Measurements from ENCODE around the gene CFAP61. TPM values are rescaled to one million over a fixed set of nuclear protein-coding genes. Genes with fewer than 3 reads are reported as not detected.

CFAP61 gene
- total and polyA plus RNA-seq, 7 donors, result 8.3 to 59.4 (median 24.5) TPM

- H3K9me3 ChIP-seq, result no peaks in the 10 kb centered on the region
- no peak overlapping the region for H3K27ac ChIP-seq
- no peaks in the 10 kb centered on the region for H3K4me1 ChIP-seq
- ATAC-seq (no peak), DNase-seq (no peak)
- H3K27me3 ChIP-seq (ENCODE audit: insufficient read depth in 3 of 3, low read length in 2 of 3), result no peaks in the 10 kb centered on the region
- H3K36me3 ChIP-seq (ENCODE audit: insufficient read depth in 1 of 2, low read depth in 1 of 2), result peaks cover 0 to 3% of the 10 kb centered on the region in 2 donors
- intact Hi-C loops (cut with DNase I), result no loop called here
- H3K4me3 ChIP-seq, result no peak overlapping the region
- WGBS, 3 donors, result 80 to 92% (median 91%) methylated on average over 10 of the region's 10 CpGs
- no peak for TF ChIP-seq CTCF (IDR thresholded peaks at IDR 0.05)
Measured at GRCh38 chr20:20271271-20271670, 218.9 kb downstream of the CFAP61 start.

GRCh38 chr20:20272686-20273085 lies 220.4 kb downstream of the CFAP61 start:
- no peak overlapping the region for H3K27ac ChIP-seq
- intact Hi-C loops (cut with DNase I), result no loop called here
- H3K4me3 ChIP-seq, result no peak overlapping the region
- TF ChIP-seq CTCF (IDR thresholded peaks at IDR 0.05), result no peak
- H3K27me3 ChIP-seq (ENCODE audit: insufficient read depth in 3 of 3, low read length in 2 of 3), result no peaks in the 10 kb centered on the region
- ATAC-seq (no peak), DNase-seq (no peak)
- WGBS, 3 donors, result 90 to 93% (median 92%) methylated on average over 4 of the region's 4 CpGs
- H3K36me3 ChIP-seq (ENCODE audit: insufficient read depth in 1 of 2, low read depth in 1 of 2), result no peaks in the 10 kb centered on the region
- no peaks in the 10 kb centered on the region for H3K9me3 ChIP-seq
- peaks cover under 1% of the 10 kb centered on the region for H3K4me1 ChIP-seq

- ATAC-seq (no peak), DNase-seq (no peak)
- no peaks in the 10 kb centered on the region for H3K36me3 ChIP-seq (ENCODE audit: insufficient read depth in 1 of 2, low read depth in 1 of 2)
- intact Hi-C loops (cut with DNase I), result no loop called here
- H3K27ac ChIP-seq, result no peak overlapping the region
- H3K4me1 ChIP-seq, result peaks cover 7% of the 10 kb centered on the region
- no peaks in the 10 kb centered on the region for H3K9me3 ChIP-seq
- TF ChIP-seq CTCF (IDR thresholded peaks at IDR 0.05), result no peak
- H3K27me3 ChIP-seq (ENCODE audit: insufficient read depth in 3 of 3, low read length in 2 of 3), result no peaks in the 10 kb centered on the region
- 91 to 97% (median 97%) methylated on average over 1 of the region's 1 CpG for WGBS, 3 donors
- H3K4me3 ChIP-seq, result no peak overlapping the region
Measured at GRCh38 chr20:20273286-20273685, 221.0 kb downstream of the CFAP61 start.

- Histone ChIP-seq H3K4me3 (no peak overlapping the region), H3K27ac (no peak overlapping the region), H3K27me3 (ENCODE audit: insufficient read depth in 3 of 3, low read length in 2 of 3) (no peaks in the 10 kb centered on the region), H3K4me1 (peaks cover 7% of the 10 kb centered on the region), H3K9me3 (no peaks in the 10 kb centered on the region), H3K36me3 (ENCODE audit: insufficient read depth in 1 of 2, low read depth in 1 of 2) (no peaks in the 10 kb centered on the region)
- ATAC-seq, result no peak
- TF ChIP-seq CTCF (IDR thresholded peaks at IDR 0.05), result no peak
- DNase-seq, result no peak
- intact Hi-C loops (cut with DNase I), result no loop called here
- 83 to 90% (median 84%) methylated on average over 3 of the region's 3 CpGs for WGBS, 3 donors
Measured at GRCh38 chr20:20274821-20275220, 222.5 kb downstream of the CFAP61 start.

- ATAC-seq (no peak), DNase-seq (no peak)
- Histone ChIP-seq H3K4me1 (peaks cover 7% of the 10 kb centered on the region), H3K9me3 (peaks cover 2% of the 10 kb centered on the region), H3K4me3 (no peak overlapping the region), H3K36me3 (ENCODE audit: insufficient read depth in 1 of 2, low read depth in 1 of 2) (no peaks in the 10 kb centered on the region), H3K27ac (no peak overlapping the region), H3K27me3 (ENCODE audit: insufficient read depth in 3 of 3, low read length in 2 of 3) (no peaks in the 10 kb centered on the region)
- intact Hi-C loops (cut with DNase I), result no loop called here
- 40 to 57% (median 47%) methylated on average over 5 of the region's 5 CpGs for WGBS, 3 donors
- TF ChIP-seq CTCF (IDR thresholded peaks at IDR 0.05), result no peak
Measured at GRCh38 chr20:20275636-20276035, 223.3 kb downstream of the CFAP61 start.

All from psoas muscle (tissue), 8 donors.